ENCODE results near the gene RAB11FIP3. TPM values are rescaled to one million over a fixed set of nuclear protein-coding genes. Genes with fewer than 3 reads are reported as not detected.

RAB11FIP3 gene
- total RNA-seq, 2 experiments from 2014 or later = 18.7 to 20.4 TPM

GRCh38 chr16:507996-508395 lies 82.5 kb downstream of the RAB11FIP3 start:
- TF ChIP-seq CTCF (IDR thresholded peaks at IDR 0.05) = no peak
- no peak for DNase-seq
- no peak for ATAC-seq
- no peak overlapping the region for H3K4me3 Mint-ChIP-seq
- H3K9me3 Mint-ChIP-seq = no peaks in the 10 kb centered on the region
- intact Hi-C loops (cut with micrococcal nuclease) = no loop called here
- no peaks in the 10 kb centered on the region for H3K36me3 Mint-ChIP-seq (ENCODE audit: low read depth)
- ChIA-PET CTCF (no interaction called here), POLR2A (no interaction called here)
- no peaks in the 10 kb centered on the region for H3K27me3 Mint-ChIP-seq
- no peak overlapping the region for H3K27ac Mint-ChIP-seq
- H3K4me1 Mint-ChIP-seq (ENCODE audit: low read depth) = no peaks in the 10 kb centered on the region

GRCh38 chr16:508884-509736 lies 83.7 kb downstream of the RAB11FIP3 start:
- POLR2A ChIA-PET = interaction anchor here (0.6 kb wide), 1 partner anchor 98 kb away, joined by 4 read pairs; no protein-coding TSS in a partner anchor
- ATAC-seq (no peak), DNase-seq (no peak)
- no peaks in the 10 kb centered on the region for H3K27me3 Mint-ChIP-seq
- intact Hi-C loops (cut with micrococcal nuclease) = no loop called here
- CTCF ChIA-PET = interaction anchor here (1.0 kb wide), 1 partner anchor 13 kb away, joined by 3 read pairs; no protein-coding TSS in a partner anchor
- no peak overlapping the region for H3K4me3 Mint-ChIP-seq
- TF ChIP-seq CTCF (IDR thresholded peaks at IDR 0.05) = no peak
- H3K27ac Mint-ChIP-seq = no peak overlapping the region
- no peaks in the 10 kb centered on the region for H3K4me1 Mint-ChIP-seq (ENCODE audit: low read depth)
- H3K36me3 Mint-ChIP-seq (ENCODE audit: low read depth) = no peaks in the 10 kb centered on the region
- H3K9me3 Mint-ChIP-seq = no peaks in the 10 kb centered on the region

GRCh38 chr16:510066-510825 lies 84.8 kb downstream of the RAB11FIP3 start:
- H3K36me3 Mint-ChIP-seq (ENCODE audit: low read depth) = no peaks in the 10 kb centered on the region
- intact Hi-C loops (cut with micrococcal nuclease) = no loop called here
- ATAC-seq (no peak), DNase-seq (no peak)
- no peaks in the 10 kb centered on the region for H3K9me3 Mint-ChIP-seq
- no peaks in the 10 kb centered on the region for H3K27me3 Mint-ChIP-seq
- no peak overlapping the region for H3K27ac Mint-ChIP-seq
- H3K4me1 Mint-ChIP-seq (ENCODE audit: low read depth) = no peaks in the 10 kb centered on the region
- ChIA-PET CTCF (interaction anchor here (1.0 kb wide), 1 partner anchor 14 kb away, joined by 3 read pairs; no protein-coding TSS in a partner anchor), POLR2A (no interaction called here)
- H3K4me3 Mint-ChIP-seq = no peak overlapping the region
- no peak for TF ChIP-seq CTCF (IDR thresholded peaks at IDR 0.05)

GRCh38 chr16:512802-513201 lies 87.4 kb downstream of the RAB11FIP3 start:
- intact Hi-C loops (cut with micrococcal nuclease) = no loop called here
- POLR2A ChIA-PET = no interaction called here
- ATAC-seq = no peak

More at GRCh38 chr16:512802-513201, 87.4 kb downstream of the RAB11FIP3 start:
- no peaks in the 10 kb centered on the region for H3K27me3 Mint-ChIP-seq
- H3K4me1 Mint-ChIP-seq (ENCODE audit: low read depth) = no peaks in the 10 kb centered on the region
- CTCF ChIA-PET = no interaction called here
- H3K27ac Mint-ChIP-seq = no peak overlapping the region
- no peaks in the 10 kb centered on the region for H3K36me3 Mint-ChIP-seq (ENCODE audit: low read depth)
- no peak for TF ChIP-seq CTCF (IDR thresholded peaks at IDR 0.05)
- no peaks in the 10 kb centered on the region for H3K9me3 Mint-ChIP-seq
- no peak for DNase-seq
- H3K4me3 Mint-ChIP-seq = no peak overlapping the region

All from activated CD8-positive, alpha-beta T cell treated with anti-CD3 and anti-CD28 coated beads for 36 hours (primary cell).